Keratinocyte (primary cell): ENCODE results near the gene NOTCH3. TPM values are rescaled to one million over a fixed set of nuclear protein-coding genes. Genes with fewer than 3 reads are reported as not detected.

Source experiments
- DNase-seq: peaks from one replicate; pipeline ENCODE4 v3.0.0-alpha.2; 2011; ENCODE audit warnings: low read depth, missing footprints, low spot score
- FAIRE-seq: peaks from 2 replicates; lab custom pipeline; 2011; peaks lifted over from hg19 to GRCh38; lab: Jason Lieb, UNC
- H2AFZ ChIP-seq: 2 replicates; pipeline ENCODE4 v1.6.0; 2012; ENCODE audit warnings: low read length, control low read depth, inconsistent platforms; ENCODE audit not compliant: control insufficient read depth
- H3K27ac ChIP-seq: 2 replicates; pipeline ENCODE4 v1.5.1; 2011; ENCODE audit warnings: low read length; ENCODE audit not compliant: control insufficient read depth, insufficient read depth
- H3K27me3 ChIP-seq: 3 replicates; pipeline ENCODE4 v1.6.0; 2011; ENCODE audit warnings: low read length; ENCODE audit not compliant: control insufficient read depth, insufficient read depth; ENCODE audit errors: extremely low read depth
- H3K36me3 ChIP-seq, 2 experiments: 2 replicates in 1 of 2; 3 replicates in 1 of 2; pipeline ENCODE4 v1.5.1; 2011; ENCODE audit warnings: low read length in 2 of 2, mild to moderate bottlenecking in 1 of 2; ENCODE audit not compliant: control insufficient read depth in 2 of 2, insufficient read depth in 2 of 2; ENCODE audit errors: extremely low read depth in 1 of 2
- H3K4me1 ChIP-seq: 3 replicates; pipeline ENCODE4 v1.5.1; 2011; ENCODE audit warnings: low read length; ENCODE audit not compliant: control insufficient read depth, insufficient read depth; ENCODE audit errors: extremely low read depth
- H3K4me2 ChIP-seq: 3 replicates; pipeline ENCODE4 v1.6.0; 2011; ENCODE audit warnings: low read depth, low read length; ENCODE audit not compliant: control insufficient read depth, insufficient read depth; ENCODE audit errors: extremely low read depth
- H3K4me3 ChIP-seq, 3 experiments: fragments of 200-600 bp in 1 of 3; sonication (generic) in 1 of 3; 2 replicates in 2 of 3; 3 replicates in 1 of 3; pipeline ENCODE4 v1.5.1; 2011 to 2016; ENCODE audit warnings: low read length in 3 of 3, mild to moderate bottlenecking in 3 of 3, control low read depth in 2 of 3, inconsistent platforms in 1 of 3, low read depth in 1 of 3, mixed read lengths in 1 of 3, mixed run types in 1 of 3, moderate library complexity in 1 of 3; ENCODE audit not compliant: control insufficient read depth in 2 of 3, insufficient read depth in 2 of 3; ENCODE audit errors: extremely low read depth in 1 of 3
- H3K79me2 ChIP-seq: 2 replicates; pipeline ENCODE4 v1.6.0; 2012; ENCODE audit warnings: low read length; ENCODE audit not compliant: control insufficient read depth, insufficient read depth
- H3K9ac ChIP-seq: 3 replicates; pipeline ENCODE4 v1.6.0; 2011; ENCODE audit warnings: low read length; ENCODE audit not compliant: control insufficient read depth, insufficient read depth; ENCODE audit errors: extremely low read depth
- H3K9me1 ChIP-seq: 3 replicates; pipeline ENCODE4 v1.6.0; 2011; ENCODE audit warnings: low read length; ENCODE audit not compliant: control insufficient read depth, insufficient read depth; ENCODE audit errors: extremely low read depth
- H3K9me3 ChIP-seq: 2 replicates; pipeline ENCODE4 v1.5.1; 2012; ENCODE audit warnings: low read depth, low read length; ENCODE audit not compliant: control insufficient read depth
- H4K20me1 ChIP-seq: 3 replicates; pipeline ENCODE4 v1.6.0; 2011; ENCODE audit warnings: low read length; ENCODE audit not compliant: control insufficient read depth, insufficient read depth; ENCODE audit errors: extremely low read depth
- CTCF ChIP-seq, 3 experiments: IDR thresholded peaks in 1 of 3; conservative IDR thresholded peaks in 1 of 3; optimal IDR thresholded peaks in 1 of 3; 2 replicates in 2 of 3; 3 replicates in 1 of 3; pipeline versions ENCODE3 to v1.5.1; 2011; ENCODE audit warnings: low read length in 3 of 3, mild to moderate bottlenecking in 3 of 3, moderate library complexity in 2 of 3, control low read depth in 1 of 3, inconsistent platforms in 1 of 3; ENCODE audit not compliant: insufficient read depth in 2 of 3; ENCODE audit errors: extremely low read depth in 1 of 3
- EZH2 ChIP-seq: IDR thresholded peaks from one replicate; pipeline ENCODE4 v1.6.1; 2012; ENCODE audit warnings: inconsistent platforms, mild to moderate bottlenecking, low read length, moderate library complexity
- dilution Hi-C: fragments of 300-500 bp; cut with MboI; formaldehyde crosslinking; loops from one replicate; pipeline ENCODE4 v1.7.0; 2020; ENCODE audit warnings: low sequenced_read_pairs; ENCODE audit not compliant: extremely low pct_ligation_motif_present
- polyA plus RNA-seq, 5 experiments: library from polyadenylated mRNA; depleted of rRNA in 3 of 5; stranded (reverse) in 3 of 5; stranded (forward) in 1 of 5; unstranded in 1 of 5; fragments of >200 nt; gene quantifications; 1 replicate in 1 of 5; 2 replicates in 3 of 5; 3 replicates in 1 of 5; pipeline versions ENCODE4 v1.2.1 to v1.2.3, GENCODE V29; 2011 to 2012; ENCODE audit warnings: missing spikeins in 2 of 5, low read depth in 1 of 5, low replicate concordance in 1 of 5

Gene NOTCH3
- polyA plus RNA-seq, 1 donor (not counting 4 experiments of a cell fraction or from before 2014, with no cell fraction given) = 4.1 TPM

GRCh38 chr19:15213715-15214381, 13.1 kb upstream of the NOTCH3 start:
- dilution Hi-C loops = no loop called here
- H2AFZ ChIP-seq = no peak overlapping the region
- no peak for FAIRE-seq

GRCh38 chr19:15212711-15213110, 11.9 kb upstream of the NOTCH3 start:
- TF ChIP-seq EZH2 (no peak), CTCF (optimal IDR thresholded peaks at IDR 0.05 in 1 of 3, IDR thresholded peaks at IDR 0.05 in 1 of 3, conservative IDR thresholded peaks at IDR 0.05 in 1 of 3; ENCODE audit: extremely low read depth in 1 of 3, insufficient read depth in 2 of 3, low read length in 3 of 3) (no peak)
- dilution Hi-C loops = no loop called here

More at GRCh38 chr19:15213715-15214381, 13.1 kb upstream of the NOTCH3 start:
- no peaks in the 10 kb centered on the region for H3K9me3 ChIP-seq
- no peaks in the 10 kb centered on the region for H4K20me1 ChIP-seq
- H3K4me1 ChIP-seq = peaks cover 3% of the 10 kb centered on the region
- H3K4me2 ChIP-seq = no peak overlapping the region
- H3K79me2 ChIP-seq = no peaks in the 10 kb centered on the region
- no peaks in the 10 kb centered on the region for H3K27me3 ChIP-seq
- H3K27ac ChIP-seq = no peak overlapping the region
- DNase-seq = no peak
- no peak overlapping the region for H3K9ac ChIP-seq
- H3K9me1 ChIP-seq = no peaks in the 10 kb centered on the region
- H3K36me3 ChIP-seq = no peaks in the 10 kb centered on the region
- TF ChIP-seq EZH2 (no peak), CTCF (optimal IDR thresholded peaks at IDR 0.05 in 1 of 3, IDR thresholded peaks at IDR 0.05 in 1 of 3, conservative IDR thresholded peaks at IDR 0.05 in 1 of 3; ENCODE audit: extremely low read depth in 1 of 3, insufficient read depth in 2 of 3, low read length in 3 of 3) (no peak)
- H3K4me3 ChIP-seq = no peak overlapping the region

More at GRCh38 chr19:15212711-15213110, 11.9 kb upstream of the NOTCH3 start:
- peaks cover 3% of the 10 kb centered on the region for H3K4me1 ChIP-seq
- H3K9me3 ChIP-seq = no peaks in the 10 kb centered on the region
- FAIRE-seq (no peak), DNase-seq (no peak)
- no peaks in the 10 kb centered on the region for H3K9me1 ChIP-seq
- H3K36me3 ChIP-seq = no peaks in the 10 kb centered on the region
- no peak overlapping the region for H3K4me3 ChIP-seq
- H2AFZ ChIP-seq = no peak overlapping the region
- no peaks in the 10 kb centered on the region for H3K79me2 ChIP-seq
- no peak overlapping the region for H3K9ac ChIP-seq
- H3K4me2 ChIP-seq = no peak overlapping the region
- H3K27me3 ChIP-seq = no peaks in the 10 kb centered on the region
- no peaks in the 10 kb centered on the region for H4K20me1 ChIP-seq
- no peak overlapping the region for H3K27ac ChIP-seq
